Liver (tissue), 9 donors: ENCODE data around the gene RIN1. TPM values are rescaled to one million over a fixed set of nuclear protein-coding genes. Genes with fewer than 3 reads are reported as not detected.

Experiments used
- DNase-seq: peaks from one replicate; pipeline ENCODE4 v3.0.0-alpha.2; 2017; ENCODE audit warnings: low spot score
- H3K27ac ChIP-seq, 2 donors: one replicate each; pipeline ENCODE4 v1.7.0; 2013; ENCODE audit warnings: inconsistent platforms in 2 of 2, low read length in 2 of 2, control low read depth in 1 of 2, low read depth in 1 of 2, mild to moderate bottlenecking in 1 of 2
- H3K27me3 ChIP-seq, 4 donors: one replicate each; pipeline versions ENCODE4 v1.6.1 to v1.7.0; 2013; ENCODE audit warnings: low read length in 3 of 4, inconsistent platforms in 1 of 4, mild to moderate bottlenecking in 1 of 4, moderate library complexity in 1 of 4; ENCODE audit not compliant: control insufficient read depth in 4 of 4, insufficient read depth in 4 of 4
- H3K36me3 ChIP-seq, 4 donors: one replicate each; pipeline versions ENCODE4 v1.6.1 to v1.7.0; 2013; ENCODE audit warnings: low read length in 3 of 4, mild to moderate bottlenecking in 3 of 4, low read depth in 1 of 4, moderate library complexity in 1 of 4; ENCODE audit not compliant: control insufficient read depth in 4 of 4, insufficient read depth in 3 of 4
- H3K4me1 ChIP-seq, 4 donors: one replicate each; pipeline versions ENCODE4 v1.6.1 to v1.7.0; 2013; ENCODE audit warnings: low read length in 3 of 4, mild to moderate bottlenecking in 3 of 4, moderate library complexity in 1 of 4; ENCODE audit not compliant: control insufficient read depth in 4 of 4, insufficient read depth in 4 of 4
- H3K4me3 ChIP-seq, 3 donors: one replicate each; pipeline versions ENCODE4 v1.6.1 to v1.7.0; 2013; ENCODE audit warnings: low read length in 3 of 3, control low read depth in 1 of 3, low read depth in 1 of 3, mild to moderate bottlenecking in 1 of 3
- H3K9ac ChIP-seq, 2 donors: one replicate each; pipeline ENCODE4 v1.7.0; 2013; ENCODE audit warnings: low read length in 2 of 2, mild to moderate bottlenecking in 2 of 2, moderate library complexity in 2 of 2, control low read depth in 1 of 2, low read depth in 1 of 2
- H3K9me3 ChIP-seq, 4 donors: one replicate each; pipeline versions ENCODE4 v1.6.1 to v1.7.0; 2013; ENCODE audit warnings: low read length in 3 of 4; ENCODE audit not compliant: control insufficient read depth in 4 of 4
- ATF3 ChIP-seq: IDR thresholded peaks from 2 replicates; pipeline ENCODE4 v1.6.1; 2016; ENCODE audit warnings: antibody characterized with exemption
- CTCF ChIP-seq: fragments of 150-350 bp; IDR thresholded peaks from 2 replicates; pipeline ENCODE4 v1.5.1; 2017; ENCODE audit warnings: improper control_type of control experiment, low read depth, low read length; ENCODE audit not compliant: missing input control
- EGR1 ChIP-seq, 2 donors: IDR thresholded peaks; 2 replicates each; pipeline ENCODE4 v1.6.1; 2016 to 2018; ENCODE audit warnings: antibody characterized with exemption in 2 of 2, low read depth in 2 of 2
- FOXA1 ChIP-seq: IDR thresholded peaks from 2 replicates; pipeline ENCODE4 v1.6.1; 2016; ENCODE audit warnings: antibody characterized with exemption
- FOXA2 ChIP-seq: IDR thresholded peaks from 2 replicates; pipeline ENCODE4 v1.6.1; 2016; ENCODE audit warnings: antibody characterized with exemption
- GABPA ChIP-seq, 2 donors: IDR thresholded peaks in 1 of 2; conservative IDR thresholded peaks in 1 of 2; 2 replicates each; pipeline ENCODE4 v1.6.1; 2016; ENCODE audit warnings: antibody characterized with exemption in 2 of 2, mild to moderate bottlenecking in 1 of 2, moderate library complexity in 1 of 2
- HNF4A ChIP-seq, 2 donors: conservative IDR thresholded peaks; 2 replicates each; pipeline ENCODE4 v1.6.1; 2016; ENCODE audit warnings: antibody characterized with exemption in 2 of 2, mild to moderate bottlenecking in 2 of 2
- HNF4G ChIP-seq: IDR thresholded peaks from 2 replicates; pipeline ENCODE4 v1.6.1; 2016; ENCODE audit warnings: antibody characterized with exemption
- NR2F2 ChIP-seq: IDR thresholded peaks from 2 replicates; pipeline ENCODE4 v1.6.1; 2016; ENCODE audit warnings: antibody characterized with exemption
- RAD21 ChIP-seq, 2 donors: IDR thresholded peaks; 2 replicates each; pipeline ENCODE4 v1.6.1; 2016; ENCODE audit warnings: antibody characterized with exemption in 2 of 2, mild to moderate bottlenecking in 2 of 2
- RXRA ChIP-seq, 2 donors: IDR thresholded peaks; 2 replicates each; pipeline ENCODE4 v1.6.1; 2017 to 2018; ENCODE audit warnings: antibody characterized with exemption in 2 of 2, mild to moderate bottlenecking in 1 of 2
- SP1 ChIP-seq: IDR thresholded peaks from 2 replicates; pipeline ENCODE4 v1.6.1; 2018; ENCODE audit warnings: antibody characterized with exemption, mild to moderate bottlenecking
- TAF1 ChIP-seq: conservative IDR thresholded peaks from 2 replicates; pipeline ENCODE4 v1.6.1; 2016; ENCODE audit warnings: antibody characterized with exemption, mild to moderate bottlenecking
- YY1 ChIP-seq: IDR thresholded peaks from 2 replicates; pipeline ENCODE4 v1.6.1; 2016; ENCODE audit warnings: antibody characterized with exemption, mild to moderate bottlenecking
- ZBTB33 ChIP-seq: IDR thresholded peaks from 2 replicates; pipeline ENCODE4 v1.6.1; 2016; ENCODE audit warnings: antibody characterized with exemption
- WGBS: extraction: QIAGEN DNeasy Blood & Tissue Kit; methylation state at CpG from one replicate; pipeline ENCODE4 v1.1.7; 2013; 5-methylcytosine and 5-hydroxymethylcytosine counted together
- polyA plus RNA-seq, 2 donors: library from polyadenylated mRNA; stranded (reverse) in 1 of 2; unstranded in 1 of 2; fragments of 200-250 nt in 1 of 2; fragments of >200 nt in 1 of 2; fragmentation: Nextera tagmentation in 1 of 2; extraction: Ambion mirVana in 1 of 2; gene quantifications; one replicate each; pipeline versions ENCODE4 v1.2.1 to v1.2.3, GENCODE V29; 2013 to 2015
- total RNA-seq, 2 donors: library from RNA; depleted of rRNA; stranded (reverse); fragments of >200 nt; gene quantifications; one replicate each; pipeline ENCODE4 v1.2.3, GENCODE V29; 2014
- TF ChIP-seq, protein P1 (sequence below): IDR thresholded peaks from 2 replicates; pipeline ENCODE4 v1.6.1; 2016; ENCODE audit warnings: antibody characterized with exemption, mild to moderate bottlenecking
- TF ChIP-seq, protein P2 (sequence below): IDR thresholded peaks from 2 replicates; pipeline ENCODE4 v1.6.1; 2016; ENCODE audit warnings: antibody characterized with exemption
- donor health status: healthy.
- donor health status: healthy.
- donor health status: healthy.
- donor health status: healthy.
- donor health status: healthy.

Gene RIN1
- total and polyA plus RNA-seq, 4 donors = 0.11 to 1.1 (median 0.53) TPM

GRCh38 chr11:66349084-66349386, 12.8 kb upstream of the RIN1 start:
- Histone ChIP-seq H3K36me3 (peaks cover 0 to 3% (median 0%) of the 10 kb centered on the region in 4 donors), H3K9me3 (no peaks in the 10 kb centered on the region), H3K4me3 (no peak overlapping the region), H3K4me1 (peaks cover 10 to 63% (median 54%) of the 10 kb centered on the region in 4 donors), H3K27me3 (no peaks in the 10 kb centered on the region), H3K27ac (no peak overlapping the region), H3K9ac (no peak overlapping the region)
- no peak for TF ChIP-seq YY1
- TF ChIP-seq HNF4A (conservative IDR thresholded peaks at IDR 0.05) = peak; percentile 42 to 54
- TF ChIP-seq FOXA2 = no peak
- peak; percentile 16 to 22 for TF ChIP-seq RXRA (IDR thresholded peaks at IDR 0.05)
- peak; percentile 25 for TF ChIP-seq SP1
- no peak for TF ChIP-seq TAF1
- no peak for TF ChIP-seq FOXA1
- DNase-seq = no peak
- 32% methylated on average over 2 of the region's 2 CpGs for WGBS

DNA sequence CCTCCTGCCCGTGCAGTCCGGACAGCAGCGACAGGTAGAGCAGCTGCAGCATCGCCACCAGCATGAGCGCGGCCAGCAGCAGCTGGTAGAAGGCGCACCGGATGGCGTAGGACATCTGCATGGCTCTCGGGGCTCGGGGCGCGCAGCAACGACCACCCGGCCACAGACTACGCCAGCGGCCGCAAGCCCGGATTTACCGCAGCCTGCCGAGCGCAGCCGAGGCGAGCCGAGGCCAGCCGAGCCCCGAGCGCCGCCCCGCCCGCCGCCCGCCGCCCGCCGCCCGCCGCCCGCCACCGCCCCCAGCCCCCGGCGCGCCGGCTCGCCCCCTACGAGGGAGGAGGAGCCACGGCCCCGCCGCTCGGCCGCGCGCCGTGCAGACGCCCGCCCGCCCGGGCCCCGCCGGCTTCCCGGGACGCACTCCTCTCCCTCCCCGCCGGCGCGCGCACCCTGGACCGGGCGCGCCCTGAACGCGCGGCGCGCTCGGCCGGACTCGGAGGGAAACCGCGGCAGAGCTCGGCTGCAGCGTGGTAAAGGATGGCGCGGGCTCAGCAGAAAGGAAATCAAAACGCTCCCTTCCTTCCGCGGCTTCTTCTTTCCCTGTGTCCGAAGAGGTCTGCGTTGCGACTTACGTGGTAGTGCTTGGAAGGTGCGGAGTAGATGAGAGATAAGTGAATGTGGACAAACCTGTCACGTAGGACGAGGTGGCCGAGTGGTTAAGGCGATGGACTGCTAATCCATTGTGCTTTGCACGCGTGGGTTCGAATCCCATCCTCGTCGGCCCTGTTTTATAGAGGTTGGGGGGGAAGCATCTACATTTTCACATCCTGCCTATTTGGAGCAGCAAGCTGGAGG, 11.4 kb upstream of the RIN1 start, which contains the start of gene B4GAT1:
Gene B4GAT1, minus strand, starts transcription at position 205 of the 852 bp plus-strand sequence. Its CDS starts 84 bp downstream, at position 121.
- Histone ChIP-seq H3K27ac (peak within 1 kb of the TSS; percentile 33 to 81), H3K4me3 (peak within 1 kb of the TSS; percentile 76 to 84 (median 81)), H3K9me3 (no peaks in the 10 kb centered on the region), H3K9ac (peak within 1 kb of the TSS in 1 of 2 donors; percentile 50), H3K36me3 (no peaks in the 10 kb centered on the region), H3K4me1 (peaks cover 11 to 71% (median 59%) of the 10 kb centered on the region in 4 donors), H3K27me3 (no peaks in the 10 kb centered on the region)
- TF ChIP-seq, protein P1, sequence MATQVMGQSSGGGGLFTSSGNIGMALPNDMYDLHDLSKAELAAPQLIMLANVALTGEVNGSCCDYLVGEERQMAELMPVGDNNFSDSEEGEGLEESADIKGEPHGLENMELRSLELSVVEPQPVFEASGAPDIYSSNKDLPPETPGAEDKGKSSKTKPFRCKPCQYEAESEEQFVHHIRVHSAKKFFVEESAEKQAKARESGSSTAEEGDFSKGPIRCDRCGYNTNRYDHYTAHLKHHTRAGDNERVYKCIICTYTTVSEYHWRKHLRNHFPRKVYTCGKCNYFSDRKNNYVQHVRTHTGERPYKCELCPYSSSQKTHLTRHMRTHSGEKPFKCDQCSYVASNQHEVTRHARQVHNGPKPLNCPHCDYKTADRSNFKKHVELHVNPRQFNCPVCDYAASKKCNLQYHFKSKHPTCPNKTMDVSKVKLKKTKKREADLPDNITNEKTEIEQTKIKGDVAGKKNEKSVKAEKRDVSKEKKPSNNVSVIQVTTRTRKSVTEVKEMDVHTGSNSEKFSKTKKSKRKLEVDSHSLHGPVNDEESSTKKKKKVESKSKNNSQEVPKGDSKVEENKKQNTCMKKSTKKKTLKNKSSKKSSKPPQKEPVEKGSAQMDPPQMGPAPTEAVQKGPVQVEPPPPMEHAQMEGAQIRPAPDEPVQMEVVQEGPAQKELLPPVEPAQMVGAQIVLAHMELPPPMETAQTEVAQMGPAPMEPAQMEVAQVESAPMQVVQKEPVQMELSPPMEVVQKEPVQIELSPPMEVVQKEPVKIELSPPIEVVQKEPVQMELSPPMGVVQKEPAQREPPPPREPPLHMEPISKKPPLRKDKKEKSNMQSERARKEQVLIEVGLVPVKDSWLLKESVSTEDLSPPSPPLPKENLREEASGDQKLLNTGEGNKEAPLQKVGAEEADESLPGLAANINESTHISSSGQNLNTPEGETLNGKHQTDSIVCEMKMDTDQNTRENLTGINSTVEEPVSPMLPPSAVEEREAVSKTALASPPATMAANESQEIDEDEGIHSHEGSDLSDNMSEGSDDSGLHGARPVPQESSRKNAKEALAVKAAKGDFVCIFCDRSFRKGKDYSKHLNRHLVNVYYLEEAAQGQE = no peak
- peak; percentile 100 for TF ChIP-seq ATF3
- under 1% methylated on average over 101 of the region's 101 CpGs for WGBS
- peak; percentile 76 for DNase-seq

- Histone ChIP-seq H3K27ac (peak overlapping the region; percentile 26 to 81), H3K4me3 (peak overlapping the region; percentile 76 to 82 (median 81)), H3K36me3 (peaks cover under 1 to 4% (median 3%) of the 10 kb centered on the region in 4 donors), H3K9me3 (no peaks in the 10 kb centered on the region), H3K4me1 (peaks cover 11 to 67% (median 57%) of the 10 kb centered on the region in 4 donors), H3K9ac (peak overlapping the region in 1 of 2 donors; percentile 50), H3K27me3 (no peaks in the 10 kb centered on the region)
- WGBS = 33% methylated on average over 68 of the region's 68 CpGs
- DNase-seq = no peak
- TF ChIP-seq HNF4A (conservative IDR thresholded peaks at IDR 0.05) = no peak
- TF ChIP-seq NR2F2 = no peak
- TF ChIP-seq GABPA (IDR thresholded peaks at IDR 0.05 in 1 of 2, conservative IDR thresholded peaks at IDR 0.05 in 1 of 2) = no peak
- no peak for TF ChIP-seq TAF1
- TF ChIP-seq RAD21 (IDR thresholded peaks at IDR 0.05) = no peak
- no peak for TF ChIP-seq RXRA (IDR thresholded peaks at IDR 0.05)
- no peak for TF ChIP-seq CTCF
- TF ChIP-seq SP1 = no peak
- no peak for TF ChIP-seq ZBTB33
- TF ChIP-seq, protein P2, sequence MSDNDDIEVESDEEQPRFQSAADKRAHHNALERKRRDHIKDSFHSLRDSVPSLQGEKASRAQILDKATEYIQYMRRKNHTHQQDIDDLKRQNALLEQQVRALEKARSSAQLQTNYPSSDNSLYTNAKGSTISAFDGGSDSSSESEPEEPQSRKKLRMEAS = no peak
- TF ChIP-seq EGR1 (IDR thresholded peaks at IDR 0.05; ENCODE audit: low read depth in 2 of 2) = no peak
- TF ChIP-seq YY1 = no peak
- no peak for TF ChIP-seq HNF4G
Observed at GRCh38 chr11:66346476-66347424, 10.5 kb upstream of the RIN1 start.
